Prostate gland (tissue), 2 donors: ENCODE measurements around the gene MYMK. TPM values are rescaled to one million over a fixed set of nuclear protein-coding genes. Genes with fewer than 3 reads are reported as not detected.

ENCODE experiments used
- DNase-seq: peaks from one replicate; pipeline ENCODE4 v3.0.0-alpha.2; 2019; ENCODE audit warnings: low spot score
- H3K27ac ChIP-seq, 2 donors: fragments of 200-600 bp; sonication (generic); 2 replicates each; pipeline ENCODE4 v1.5.1; 2017 to 2019
- H3K27me3 ChIP-seq: fragments of 200-600 bp; sonication (generic); replicated peaks from 2 replicates; pipeline ENCODE4 v1.5.1; 2019; ENCODE audit not compliant: insufficient read depth
- H3K36me3 ChIP-seq, 2 donors: fragments of 200-600 bp; sonication (generic); 1 replicate in 1 of 2; 2 replicates in 1 of 2; pipeline versions ENCODE4 v1.5.1 to v1.8.1; 2017 to 2019
- H3K4me1 ChIP-seq: fragments of 200-600 bp; sonication (generic); replicated peaks from 2 replicates; pipeline ENCODE4 v1.5.1; 2019
- H3K4me3 ChIP-seq, 2 donors: fragments of 200-600 bp; sonication (generic); 2 replicates each; pipeline ENCODE4 v1.5.1; 2017 to 2019
- H3K9me3 ChIP-seq: fragments of 200-600 bp; sonication (generic); 2 replicates; pipeline ENCODE4 v1.5.1; 2017
- CTCF ChIP-seq, 4 experiments: fragments of 200-600 bp in 2 of 4; fragments of 450-650 bp in 2 of 4; sonication (generic) in 2 of 4; IDR thresholded peaks; 1 replicate in 3 of 4; 2 replicates in 1 of 4; pipeline ENCODE4 v1.5.1; 2016 to 2019; ENCODE audit warnings: antibody characterized with exemption in 4 of 4, mild to moderate bottlenecking in 2 of 4, moderate library complexity in 2 of 4
- POLR2A ChIP-seq: fragments of 450-650 bp; IDR thresholded peaks from one replicate; pipeline ENCODE4 v1.6.1; 2016; ENCODE audit warnings: antibody characterized with exemption, mild to moderate bottlenecking
- POLR2AphosphoS5 ChIP-seq: sonication (generic); formaldehyde crosslinking; IDR thresholded peaks from one replicate; pipeline ENCODE4 v1.6.1; 2017; ENCODE audit warnings: antibody characterized with exemption
- WGBS: methylation state at CpG from one replicate; pipeline ENCODE4 v1.1.5; 2018; 5-methylcytosine and 5-hydroxymethylcytosine counted together
- intact Hi-C: fragments of 100-400 bp; cut with DNase I; formaldehyde crosslinking; loops from one replicate; pipeline ENCODE4 v1.14.2; 2022
- total RNA-seq, 2 donors: library from RNA; depleted of rRNA; stranded (reverse); fragments of >200 nt; gene quantifications; one replicate each; pipeline ENCODE4 v1.1.0, GENCODE V29; 2016

The MYMK gene
- total RNA-seq, 2 donors from 2014 or later, result not detected

GRCh38 chr9:133484671-133485437, 39.9 kb downstream of the MYMK start:
- H3K9me3 ChIP-seq, result no peaks in the 10 kb centered on the region
- H3K4me3 ChIP-seq, result no peak overlapping the region
- TF ChIP-seq CTCF (IDR thresholded peaks at IDR 0.05) (no peak), POLR2AphosphoS5 (no peak), POLR2A (no peak)
- WGBS, result 45% methylated on average over 22 of the region's 22 CpGs
- intact Hi-C loops, result loop anchor here (5.0 kb wide), 1 partner anchor 298 kb away; no protein-coding TSS in a partner anchor
- H3K4me1 ChIP-seq, result peaks cover 6% of the 10 kb centered on the region
- no peak overlapping the region for H3K27ac ChIP-seq
- DNase-seq, result peak; percentile 27
- H3K36me3 ChIP-seq, result no peaks in the 10 kb centered on the region
- H3K27me3 ChIP-seq, result no peaks in the 10 kb centered on the region

GRCh38 chr9:133483611-133484010, 41.1 kb downstream of the MYMK start:
- intact Hi-C loops, result no loop called here
- Histone ChIP-seq H3K27ac (no peak overlapping the region), H3K9me3 (no peaks in the 10 kb centered on the region), H3K4me1 (peaks cover 6% of the 10 kb centered on the region), H3K4me3 (no peak overlapping the region), H3K36me3 (no peaks in the 10 kb centered on the region), H3K27me3 (no peaks in the 10 kb centered on the region)
- WGBS, result 83% methylated on average over 9 of the region's 9 CpGs
- no peak for TF ChIP-seq POLR2A
- TF ChIP-seq POLR2AphosphoS5, result no peak
- TF ChIP-seq CTCF (IDR thresholded peaks at IDR 0.05), result no peak
- no peak for DNase-seq

- H3K27ac ChIP-seq, result no peak within 1 kb of the TSS
- WGBS, result under 1% methylated on average over 70 of the region's 84 CpGs
- H3K27me3 ChIP-seq, result no peaks in the 10 kb centered on the region
- H3K36me3 ChIP-seq, result no peaks in the 10 kb centered on the region
- DNase-seq, result peak; percentile 76
- intact Hi-C loops, result no loop called here
- TF ChIP-seq POLR2A, result no peak
- TF ChIP-seq CTCF (IDR thresholded peaks at IDR 0.05), result no peak
- TF ChIP-seq POLR2AphosphoS5, result no peak
- H3K4me1 ChIP-seq, result no peaks in the 10 kb centered on the region
- peak within 1 kb of the TSS; percentile 23 to 28 for H3K4me3 ChIP-seq
- no peaks in the 10 kb centered on the region for H3K9me3 ChIP-seq
Measured at GRCh38 chr9:133478851-133479711, 45.7 kb downstream of the MYMK start, which contains the start of gene SLC2A6. Gene SLC2A6, minus strand, starts transcription at chr9:133479099. Its CDS starts 40 bp downstream, at chr9:133479059.

GRCh38 chr9:133477992-133478850, 46.5 kb downstream of the MYMK start:
- Histone ChIP-seq H3K36me3 (no peaks in the 10 kb centered on the region), H3K27me3 (no peaks in the 10 kb centered on the region), H3K4me1 (no peaks in the 10 kb centered on the region), H3K4me3 (peak overlapping the region; percentile 23 to 28), H3K9me3 (no peaks in the 10 kb centered on the region), H3K27ac (no peak overlapping the region)
- intact Hi-C loops, result no loop called here
- WGBS, result 41% methylated on average over 11 of the region's 17 CpGs
- DNase-seq, result no peak
- TF ChIP-seq POLR2AphosphoS5 (no peak), CTCF (IDR thresholded peaks at IDR 0.05) (no peak), POLR2A (no peak)
